HepG2 (cell line): ENCODE results near the gene TANGO6. TPM values are rescaled to one million over a fixed set of nuclear protein-coding genes. Genes with fewer than 3 reads are reported as not detected.
A peak's percentile ranks its signal among the peaks of the same experiment; 100 is the strongest.

Source experiments
- GABPB1 ChIP-seq: IDR thresholded peaks from 2 replicates; pipeline ENCODE4 v1.6.1; 2016; ENCODE audit warnings: mild to moderate bottlenecking, missing genetic modification reagents, moderate library complexity, missing compliant biosample characterization
- HMGXB4 ChIP-seq, 2 experiments: sonication (generic) in 1 of 2; formaldehyde crosslinking in 1 of 2; IDR thresholded peaks; 2 replicates each; pipeline versions ENCODE4 v1.4.0 to v1.6.1; 2018 to 2020; ENCODE audit warnings: missing genetic modification reagents in 2 of 2, borderline replicate concordance in 1 of 2, low read depth in 1 of 2, mild to moderate bottlenecking in 1 of 2, missing biosample characterization in 1 of 2
- HNRNPH1 ChIP-seq: fragments of 200-400 bp; formaldehyde crosslinking; optimal IDR thresholded peaks from 2 replicates; pipeline ENCODE3; 2017; ENCODE audit warnings: mild to moderate bottlenecking, low read depth, low read length
- IKZF5 ChIP-seq: IDR thresholded peaks from 2 replicates; pipeline ENCODE4 v1.6.1; 2018; ENCODE audit warnings: missing genetic modification reagents, mild to moderate bottlenecking, missing compliant biosample characterization
- PRPF4 ChIP-seq: fragments of 200-400 bp; formaldehyde crosslinking; IDR thresholded peaks from 2 replicates; pipeline ENCODE4 v1.6.1; 2016; ENCODE audit warnings: low read length, low read depth; ENCODE audit not compliant: poor library complexity, severe bottlenecking
- TMF1 ChIP-seq: sonication (generic); formaldehyde crosslinking; IDR thresholded peaks from 2 replicates; pipeline ENCODE4 v1.8.1; 2022; ENCODE audit warnings: low read depth, missing genetic modification reagents
- ZBTB40 ChIP-seq, 2 experiments: fragments of 450-650 bp in 1 of 2; sonication (generic) in 1 of 2; formaldehyde crosslinking in 1 of 2; IDR thresholded peaks; 2 replicates each; pipeline versions ENCODE4 v1.6.1 to v1.8.0; 2016 to 2022; ENCODE audit warnings: antibody characterized with exemption in 1 of 2, mild to moderate bottlenecking in 1 of 2, missing genetic modification reagents in 1 of 2
- ZBTB7B ChIP-seq: sonication (generic); formaldehyde crosslinking; IDR thresholded peaks from 2 replicates; pipeline ENCODE4 v1.4.0; 2020; ENCODE audit warnings: missing genetic modification reagents
- ZFP1 ChIP-seq: IDR thresholded peaks from 2 replicates; pipeline ENCODE4 v1.6.1; 2016
- ZNF282 ChIP-seq: fragments of 450-650 bp; IDR thresholded peaks from 2 replicates; pipeline ENCODE4 v1.6.1; 2018; ENCODE audit not compliant: partially characterized antibody
- ZNF639 ChIP-seq: conservative IDR thresholded peaks from 2 replicates; pipeline ENCODE4 v1.6.1; 2018; ENCODE audit warnings: missing genetic modification reagents
- ZNF777 ChIP-seq: sonication (generic); formaldehyde crosslinking; IDR thresholded peaks from 2 replicates; pipeline ENCODE4 v1.4.0; 2020; ENCODE audit warnings: missing genetic modification reagents
- ZSCAN22 ChIP-seq: sonication (generic); formaldehyde crosslinking; IDR thresholded peaks from 2 replicates; pipeline ENCODE4 v1.4.0; 2020; ENCODE audit warnings: mild to moderate bottlenecking, missing genetic modification reagents
- polyA plus RNA-seq, 8 experiments: library from polyadenylated mRNA; depleted of rRNA in 3 of 8; stranded (reverse) in 7 of 8; unstranded in 1 of 8; fragments of >200 nt; fragmentation: Illumina TruSeq in 4 of 8; extraction: Trizol in 4 of 8; gene quantifications; 2 replicates each; pipeline versions ENCODE4 v1.2.1 to v1.2.3, GENCODE V29; 2011 to 2016; ENCODE audit warnings: low read depth in 4 of 8, missing spikeins in 1 of 8, mixed read lengths in 1 of 8; ENCODE audit not compliant: insufficient read depth in 1 of 8
- total RNA-seq, 5 experiments: library from RNA; depleted of rRNA; stranded (reverse); fragments of >200 nt; fragmentation: Illumina TruSeq; extraction: Trizol; gene quantifications; 2 replicates each; pipeline ENCODE4 v1.2.3, GENCODE V29; 2016; ENCODE audit warnings: low read depth in 1 of 5

Gene TANGO6
- total and polyA plus RNA-seq, 2 of the 13 experiments (the other 11 are each of a cell fraction or from before 2014, with no cell fraction given), result 7.2 to 13.3 TPM

GRCh38 chr16:69131839-69132423 is 288.6 kb downstream of the TANGO6 start (continued):
- 0 out of 2 replicates have a peak, but pooled peaks have one; percentile 5 for TF ChIP-seq ZBTB40 (IDR thresholded peaks at IDR 0.05)
- no peak for TF ChIP-seq ZBTB40 (CRISPR knock-in tag; IDR thresholded peaks at IDR 0.05)
- peak; percentile 100 for TF ChIP-seq ZNF282
- TF ChIP-seq ZFP1 (CRISPR knock-in tag), result 0 out of 2 replicates have a peak, but pooled peaks have one; percentile 23
- peak; percentile 94 for TF ChIP-seq HNRNPH1
- TF ChIP-seq ZSCAN22 (CRISPR knock-in tag), result peak; percentile 58; the same call in 1 of the 2 replicates
- no peak for TF ChIP-seq PRPF4
- TF ChIP-seq TMF1, result no peak
- TF ChIP-seq ZNF639 (CRISPR knock-in tag), result peak; percentile 76; the same call in 1 of the 2 replicates
- TF ChIP-seq ZNF777 (CRISPR knock-in tag), result no peak
- peak; percentile 66; the same call in 1 of the 2 replicates for TF ChIP-seq GABPB1 (CRISPR knock-in tag)
- TF ChIP-seq ZBTB7B, result no peak
- peak; percentile 17; the same call in 1 of the 2 replicates for TF ChIP-seq IKZF5 (CRISPR knock-in tag)
- TF ChIP-seq HMGXB4 (CRISPR knock-in tag; IDR thresholded peaks at IDR 0.05; ENCODE audit: borderline replicate concordance in 1 of 2, low read depth in 1 of 2), result peak in 1 of 2 experiments; percentile 70; a peak in 2 of 4 replicates
